GM23338 (cell line): ENCODE measurements around the gene ANKS1B. TPM values are rescaled to one million over a fixed set of nuclear protein-coding genes. Genes with fewer than 3 reads are reported as not detected.

ENCODE experiments used
- ATAC-seq: fragments of 200-7000 bp; cut with Tn5 transposase; 3 replicates; pipeline ENCODE4 v1.9.1; 2020
- DNase-seq: peaks from one replicate; pipeline ENCODE4 v3.0.0-alpha.2; 2015; ENCODE audit warnings: low spot score
- H2AFZ ChIP-seq: fragments of 200-600 bp; sonication (generic); 2 replicates; pipeline ENCODE4 v1.8.0; 2016; ENCODE audit warnings: antibody characterized with exemption, mild to moderate bottlenecking, moderate library complexity
- H3F3A ChIP-seq: fragments of 200-600 bp; sonication (generic); replicated peaks from 2 replicates; pipeline ENCODE4 v1.8.0; 2017; ENCODE audit warnings: antibody characterized with exemption, mixed run types, low read depth
- H3K27ac ChIP-seq: fragments of 200-600 bp; sonication (generic); 2 replicates; pipeline ENCODE4 v1.6.1; 2016; ENCODE audit warnings: low read depth
- H3K27me3 ChIP-seq: fragments of 200-600 bp; sonication (generic); 2 replicates; pipeline ENCODE4 v1.8.0; 2016; ENCODE audit warnings: mild to moderate bottlenecking, mixed run types, moderate library complexity; ENCODE audit not compliant: insufficient read depth
- H3K36me3 ChIP-seq: fragments of 200-600 bp; sonication (generic); 2 replicates; pipeline ENCODE4 v1.8.0; 2016; ENCODE audit warnings: mild to moderate bottlenecking; ENCODE audit not compliant: insufficient read depth
- H3K4me1 ChIP-seq: fragments of 200-600 bp; sonication (generic); 2 replicates; pipeline ENCODE4 v1.8.0; 2016; ENCODE audit warnings: mild to moderate bottlenecking, moderate library complexity; ENCODE audit not compliant: insufficient read depth
- H3K4me2 ChIP-seq: fragments of 200-600 bp; sonication (generic); 2 replicates; pipeline ENCODE4 v1.7.1; 2017; ENCODE audit warnings: mixed run types
- H3K4me3 ChIP-seq: fragments of 200-600 bp; sonication (generic); 2 replicates; pipeline ENCODE4 v1.6.1; 2016; ENCODE audit warnings: mixed run types
- H3K79me2 ChIP-seq: fragments of 200-600 bp; sonication (generic); replicated peaks from 2 replicates; pipeline ENCODE4 v1.8.0; 2017; ENCODE audit warnings: mild to moderate bottlenecking; ENCODE audit not compliant: insufficient read depth
- H3K9me2 ChIP-seq: fragments of 200-600 bp; sonication (generic); 2 replicates; pipeline ENCODE4 v1.8.0; 2017; ENCODE audit not compliant: insufficient read depth
- H4K20me1 ChIP-seq: fragments of 200-600 bp; sonication (generic); replicated peaks from 2 replicates; pipeline ENCODE4 v1.8.0; 2017; ENCODE audit warnings: mild to moderate bottlenecking; ENCODE audit not compliant: insufficient read depth
- H3K27ac Mint-ChIP-seq: 2 replicates; pipeline ENCODE4 v1.8.0; 2020; ENCODE audit warnings: inconsistent platforms, mild to moderate bottlenecking, moderate library complexity, mixed read lengths
- H3K27me3 Mint-ChIP-seq: 3 replicates; pipeline ENCODE4 v1.8.0; 2022; ENCODE audit warnings: low read depth, mild to moderate bottlenecking, moderate library complexity, mixed read lengths, inconsistent platforms; ENCODE audit not compliant: insufficient read depth, poor library complexity
- H3K36me3 Mint-ChIP-seq: 3 replicates; pipeline ENCODE4 v1.8.0; 2021; ENCODE audit warnings: low read depth, mild to moderate bottlenecking, inconsistent platforms, moderate library complexity, mixed read lengths
- H3K4me1 Mint-ChIP-seq: 3 replicates; pipeline ENCODE4 v1.8.0; 2020; ENCODE audit warnings: mild to moderate bottlenecking, inconsistent platforms, mixed read lengths
- H3K4me3 Mint-ChIP-seq: 3 replicates; pipeline ENCODE4 v1.8.0; 2021; ENCODE audit warnings: moderate library complexity, mild to moderate bottlenecking, inconsistent platforms, mixed read lengths
- H3K9me3 Mint-ChIP-seq: 3 replicates; pipeline ENCODE4 v1.8.0; 2020; ENCODE audit warnings: moderate library complexity, mild to moderate bottlenecking, inconsistent platforms, mixed read lengths
- CREB1 ChIP-seq: fragments of 250-450 bp; sonication (Bioruptor Pico); IDR thresholded peaks from 2 replicates; pipeline ENCODE4 v1.5.0; 2020; ENCODE audit warnings: low read depth, mild to moderate bottlenecking, moderate library complexity
- CTCF ChIP-seq, 2 experiments: fragments of 200-600 bp in 1 of 2; sonication (generic) in 1 of 2; conservative IDR thresholded peaks; 2 replicates each; pipeline versions ENCODE4 v1.5.1 to v1.6.1; 2016 to 2017; ENCODE audit warnings: antibody characterized with exemption in 2 of 2, low read depth in 2 of 2, mild to moderate bottlenecking in 2 of 2, moderate library complexity in 1 of 2
- ETS1 ChIP-seq: IDR thresholded peaks from 2 replicates; pipeline ENCODE4 v1.6.1; 2016; ENCODE audit warnings: antibody characterized with exemption
- EZH2 ChIP-seq: fragments of 200-600 bp; sonication (generic); IDR thresholded peaks from one replicate; pipeline ENCODE4 v1.8.0; 2017; ENCODE audit warnings: antibody characterized with exemption, mild to moderate bottlenecking, low read depth; ENCODE audit not compliant: unreplicated experiment
- EZH2phosphoT487 ChIP-seq: fragments of 200-600 bp; sonication (generic); IDR thresholded peaks from one replicate; pipeline ENCODE4 v1.8.1; 2018; ENCODE audit warnings: antibody characterized with exemption; ENCODE audit not compliant: unreplicated experiment
- JUNB ChIP-seq: IDR thresholded peaks from one replicate; pipeline ENCODE4 v1.6.1; 2016; ENCODE audit warnings: antibody characterized with exemption; ENCODE audit not compliant: unreplicated experiment
- NANOG ChIP-seq: IDR thresholded peaks from 2 replicates; pipeline ENCODE4 v1.6.1; 2016; ENCODE audit warnings: antibody characterized with exemption, borderline replicate concordance
- POLR2AphosphoS5 ChIP-seq: IDR thresholded peaks from 2 replicates; pipeline ENCODE4 v1.6.1; 2016; ENCODE audit warnings: antibody characterized with exemption, low read depth
- STAT1 ChIP-seq: IDR thresholded peaks from one replicate; pipeline ENCODE4 v1.6.1; 2016; ENCODE audit warnings: antibody characterized with exemption; ENCODE audit not compliant: unreplicated experiment
- ZNF331 ChIP-seq: fragments of 250-450 bp; sonication (Bioruptor Pico); IDR thresholded peaks from 2 replicates; pipeline ENCODE4 v1.5.0; 2020; ENCODE audit warnings: low read depth, mild to moderate bottlenecking, moderate library complexity
- ZNF462 ChIP-seq: fragments of 250-450 bp; sonication (Bioruptor Pico); IDR thresholded peaks from 2 replicates; pipeline ENCODE4 v1.5.0; 2020; ENCODE audit warnings: mild to moderate bottlenecking, moderate library complexity
- polyA plus RNA-seq: library from polyadenylated mRNA; unstranded; fragments of >200 nt; fragmentation: Nextera tagmentation; extraction: Ambion mirVana; gene quantifications from 2 replicates; pipeline ENCODE4 v1.2.1, GENCODE V29; 2016
- total RNA-seq: library from RNA; depleted of rRNA; stranded (reverse); fragments of >200 nt; shearing (Covaris generic); gene quantifications from 2 replicates; pipeline ENCODE4 v1.2.3, GENCODE V29; 2014

The ANKS1B gene
- total and polyA plus RNA-seq, 2 experiments from 2014 or later = 4.3 to 5.8 TPM

GRCh38 chr12:99153293-99153692 lies 831.4 kb downstream of the ANKS1B start:
- Histone ChIP-seq H3K27ac (no peak overlapping the region), H3K36me3 (no peaks in the 10 kb centered on the region), H3K27me3 (no peaks in the 10 kb centered on the region), H3K4me3 (no peak overlapping the region), H3K4me1 (peaks cover 41% of the 10 kb centered on the region), H3K79me2 (no peaks in the 10 kb centered on the region), H4K20me1 (no peaks in the 10 kb centered on the region), H3K9me2 (no peaks in the 10 kb centered on the region), H3F3A (no peaks in the 10 kb centered on the region), H3K4me2 (no peak overlapping the region), H2AFZ (no peak overlapping the region)
- no peak overlapping the region for H3K27ac Mint-ChIP-seq
- no peaks in the 10 kb centered on the region for H3K9me3 Mint-ChIP-seq
- no peaks in the 10 kb centered on the region for H3K36me3 Mint-ChIP-seq
- ATAC-seq = no peak
- TF ChIP-seq CTCF (conservative IDR thresholded peaks at IDR 0.05; ENCODE audit: low read depth in 2 of 2) = no peak
- TF ChIP-seq NANOG = no peak
- TF ChIP-seq JUNB = no peak
- TF ChIP-seq EZH2phosphoT487 = no peak
- TF ChIP-seq CREB1 (CRISPR knock-in tag) = no peak
- no peak for TF ChIP-seq EZH2
- no peak for TF ChIP-seq ZNF331 (CRISPR knock-in tag)
- no peaks in the 10 kb centered on the region for H3K27me3 Mint-ChIP-seq
- H3K4me1 Mint-ChIP-seq = peaks cover 42% of the 10 kb centered on the region
- no peak overlapping the region for H3K4me3 Mint-ChIP-seq
- DNase-seq = no peak

DNA sequence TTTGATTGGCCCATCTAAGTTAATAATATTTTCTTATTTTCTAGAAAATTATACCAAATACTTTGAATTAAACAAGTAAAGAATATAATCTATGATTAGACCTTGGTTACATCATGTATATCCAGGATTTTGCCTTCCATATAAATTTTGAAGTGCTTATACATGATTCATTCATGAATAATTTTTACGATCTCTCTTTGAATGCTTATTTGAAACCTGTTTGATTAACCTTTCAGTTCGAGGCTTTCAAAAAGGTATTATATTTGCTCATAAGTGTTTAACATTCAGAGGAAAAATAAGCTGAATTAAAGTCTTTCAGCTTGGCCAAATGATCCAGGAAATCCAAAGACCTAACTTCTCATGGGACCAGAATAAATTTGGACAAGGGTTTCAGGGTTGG lies 832.4 kb downstream of the ANKS1B start:
- no peak overlapping the region for H3K4me3 ChIP-seq
- H4K20me1 ChIP-seq = no peaks in the 10 kb centered on the region
- no peak for DNase-seq
- no peaks in the 10 kb centered on the region for H3K79me2 ChIP-seq
- H3K36me3 ChIP-seq = no peaks in the 10 kb centered on the region
- no peaks in the 10 kb centered on the region for H3K9me2 ChIP-seq
- no peak overlapping the region for H3K4me2 ChIP-seq
- H3K27me3 ChIP-seq = no peaks in the 10 kb centered on the region
- no peaks in the 10 kb centered on the region for H3K9me3 Mint-ChIP-seq
- peaks cover 38% of the 10 kb centered on the region for H3K4me1 ChIP-seq
- no peak overlapping the region for H3K27ac Mint-ChIP-seq
- H2AFZ ChIP-seq = no peak overlapping the region
- no peaks in the 10 kb centered on the region for H3K27me3 Mint-ChIP-seq
- no peaks in the 10 kb centered on the region for H3F3A ChIP-seq
- ATAC-seq = no peak
- H3K4me3 Mint-ChIP-seq = no peak overlapping the region
- no peaks in the 10 kb centered on the region for H3K36me3 Mint-ChIP-seq
- peaks cover 41% of the 10 kb centered on the region for H3K4me1 Mint-ChIP-seq
- H3K27ac ChIP-seq = no peak overlapping the region
- TF ChIP-seq CREB1 (CRISPR knock-in tag) = no peak
- no peak for TF ChIP-seq ZNF462 (CRISPR knock-in tag)
- no peak for TF ChIP-seq CTCF (conservative IDR thresholded peaks at IDR 0.05; ENCODE audit: low read depth in 2 of 2)
- TF ChIP-seq STAT1 = no peak
- TF ChIP-seq JUNB = no peak
- no peak for TF ChIP-seq NANOG
- no peak for TF ChIP-seq POLR2AphosphoS5
- no peak for TF ChIP-seq EZH2
- TF ChIP-seq ETS1 = no peak
